Sigmoid colon (tissue), 7 donors: ENCODE measurements around the gene PLA2R1. TPM values are rescaled to one million over a fixed set of nuclear protein-coding genes. Genes with fewer than 3 reads are reported as not detected.

Source experiments
- DNase-seq: peaks from one replicate; pipeline ENCODE4 v3.0.0-alpha.2; 2019
- H3K27ac ChIP-seq, 4 donors: fragments of 200-600 bp; sonication (generic); one replicate each; pipeline ENCODE4 v1.5.1; 2016 to 2019; ENCODE audit warnings: mild to moderate bottlenecking in 1 of 4
- H3K27me3 ChIP-seq, 3 donors: fragments of 200-600 bp; sonication (generic); one replicate each; pipeline ENCODE4 v1.5.1; 2019; ENCODE audit warnings: mild to moderate bottlenecking in 1 of 3
- H3K36me3 ChIP-seq, 4 donors: fragments of 200-600 bp; sonication (generic); one replicate each; pipeline ENCODE4 v1.5.1; 2016 to 2019
- H3K4me1 ChIP-seq, 4 donors: fragments of 200-600 bp; sonication (generic); one replicate each; pipeline ENCODE4 v1.5.1; 2017 to 2019
- H3K4me3 ChIP-seq, 4 donors: fragments of 200-600 bp; sonication (generic); one replicate each; pipeline ENCODE4 v1.5.1; 2017 to 2019; ENCODE audit warnings: mild to moderate bottlenecking in 2 of 4, moderate library complexity in 1 of 4
- H3K9me3 ChIP-seq, 4 donors: fragments of 200-600 bp in 3 of 4; sonication (generic) in 3 of 4; one replicate each; pipeline versions ENCODE4 v1.5.1 to v1.6.1; 2013 to 2019
- EP300 ChIP-seq, 4 donors: sonication (generic); formaldehyde crosslinking; IDR thresholded peaks; one replicate each; pipeline ENCODE4 v1.6.1; 2017; ENCODE audit warnings: antibody characterized with exemption in 4 of 4
- POLR2A ChIP-seq, 2 donors: fragments of 450-650 bp; IDR thresholded peaks; one replicate each; pipeline ENCODE4 v1.6.1; 2016; ENCODE audit warnings: antibody characterized with exemption in 2 of 2, mild to moderate bottlenecking in 2 of 2, moderate library complexity in 2 of 2
- POLR2AphosphoS5 ChIP-seq, 4 donors: sonication (generic); formaldehyde crosslinking; IDR thresholded peaks; one replicate each; pipeline ENCODE4 v1.6.1; 2017; ENCODE audit warnings: antibody characterized with exemption in 4 of 4
- WGBS, 2 donors: extraction: QIAGEN DNeasy Blood & Tissue Kit; methylation state at CpG; one replicate each; pipeline ENCODE4 v1.1.7; 2013; 5-methylcytosine and 5-hydroxymethylcytosine counted together
- intact Hi-C: fragments of 100-400 bp; cut with DNase I; formaldehyde crosslinking; loops from one replicate; pipeline ENCODE4 v1.15.1; 2023
- polyA plus RNA-seq, 3 donors: library from polyadenylated mRNA; stranded (reverse); fragments of 200-250 nt; gene quantifications; one replicate each; pipeline ENCODE4 v1.2.3, GENCODE V29; 2013
- total RNA-seq, 4 donors: library from RNA; depleted of rRNA; stranded (reverse); fragments of >200 nt; gene quantifications; one replicate each; pipeline ENCODE4 v1.1.0, GENCODE V29; 2016
- TF ChIP-seq, protein P1 (sequence below), 4 experiments: fragments of 450-650 bp in 3 of 4; fragments of 200-600 bp in 1 of 4; IDR thresholded peaks; one replicate each; pipeline ENCODE4 v1.5.1; 2016 to 2019; ENCODE audit warnings: antibody characterized with exemption in 4 of 4, mild to moderate bottlenecking in 3 of 4, moderate library complexity in 2 of 4
- donor health status: healthy with polysubstance abuse.
- donor health status: Bipolar disorder and iron deficiency.
- donor health status: healthy.

Gene PLA2R1
- total and polyA plus RNA-seq, 7 donors: 0.23 to 19.7 (median 3.9) TPM

DNA sequence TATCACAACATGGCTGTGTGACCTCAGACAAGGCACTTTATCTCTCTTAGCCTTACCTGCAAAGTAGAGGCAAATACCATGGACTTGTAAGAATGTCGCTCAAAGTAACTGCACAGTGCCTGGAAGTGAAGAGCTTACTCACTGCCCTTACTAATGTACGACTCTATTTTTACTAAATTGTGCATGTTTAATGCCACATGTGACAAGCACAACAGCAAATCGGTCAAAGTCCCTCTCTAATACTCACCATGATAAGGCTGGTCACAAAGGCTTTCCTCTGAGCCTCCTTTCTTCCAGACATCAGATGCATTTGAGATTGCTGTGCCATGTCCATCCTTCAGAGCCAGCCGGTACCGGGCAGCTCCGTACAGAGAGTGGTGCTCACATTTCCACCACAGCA lies 164.0 kb downstream of the PLA2R1 start:
- intact Hi-C loops: no loop called here
- WGBS, 2 donors: 96 to 97% methylated on average over 6 of the region's 6 CpGs
- TF ChIP-seq, protein P1, sequence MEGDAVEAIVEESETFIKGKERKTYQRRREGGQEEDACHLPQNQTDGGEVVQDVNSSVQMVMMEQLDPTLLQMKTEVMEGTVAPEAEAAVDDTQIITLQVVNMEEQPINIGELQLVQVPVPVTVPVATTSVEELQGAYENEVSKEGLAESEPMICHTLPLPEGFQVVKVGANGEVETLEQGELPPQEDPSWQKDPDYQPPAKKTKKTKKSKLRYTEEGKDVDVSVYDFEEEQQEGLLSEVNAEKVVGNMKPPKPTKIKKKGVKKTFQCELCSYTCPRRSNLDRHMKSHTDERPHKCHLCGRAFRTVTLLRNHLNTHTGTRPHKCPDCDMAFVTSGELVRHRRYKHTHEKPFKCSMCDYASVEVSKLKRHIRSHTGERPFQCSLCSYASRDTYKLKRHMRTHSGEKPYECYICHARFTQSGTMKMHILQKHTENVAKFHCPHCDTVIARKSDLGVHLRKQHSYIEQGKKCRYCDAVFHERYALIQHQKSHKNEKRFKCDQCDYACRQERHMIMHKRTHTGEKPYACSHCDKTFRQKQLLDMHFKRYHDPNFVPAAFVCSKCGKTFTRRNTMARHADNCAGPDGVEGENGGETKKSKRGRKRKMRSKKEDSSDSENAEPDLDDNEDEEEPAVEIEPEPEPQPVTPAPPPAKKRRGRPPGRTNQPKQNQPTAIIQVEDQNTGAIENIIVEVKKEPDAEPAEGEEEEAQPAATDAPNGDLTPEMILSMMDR (IDR thresholded peaks at IDR 0.05): no peak
- TF ChIP-seq POLR2AphosphoS5 (IDR thresholded peaks at IDR 0.05): no peak
- Histone ChIP-seq H3K27me3 (peaks cover 0 to under 1% (median 0%) of the 10 kb centered on the region in 3 donors), H3K4me1 (no peaks in the 10 kb centered on the region), H3K4me3 (no peak overlapping the region), H3K9me3 (no peaks in the 10 kb centered on the region), H3K36me3 (no peaks in the 10 kb centered on the region), H3K27ac (no peak overlapping the region)
- no peak for DNase-seq

DNA sequence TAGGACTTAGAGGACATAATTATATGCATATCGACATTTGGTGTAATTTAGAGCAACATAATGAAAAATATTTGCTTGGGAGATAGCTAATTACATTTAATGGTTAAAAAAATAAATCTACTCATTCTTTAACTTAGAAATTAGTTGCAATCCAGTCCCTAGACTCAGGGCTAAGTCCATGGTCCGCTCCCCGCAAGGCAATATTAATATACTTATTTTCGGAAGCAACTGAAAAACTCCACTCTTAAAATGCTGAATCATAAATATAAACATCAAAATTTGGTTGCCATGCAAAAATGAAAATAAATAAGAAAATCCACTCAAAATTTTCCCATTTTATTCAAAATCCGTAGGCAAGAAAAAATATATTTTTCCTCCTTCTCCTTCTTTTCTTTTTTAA lies 164.7 kb downstream of the PLA2R1 start:
- intact Hi-C loops: no loop called here
- TF ChIP-seq POLR2A (IDR thresholded peaks at IDR 0.05) (no peak), POLR2AphosphoS5 (IDR thresholded peaks at IDR 0.05) (no peak), EP300 (IDR thresholded peaks at IDR 0.05) (no peak)
- TF ChIP-seq, protein P1 (IDR thresholded peaks at IDR 0.05): no peak
- Histone ChIP-seq H3K36me3 (no peaks in the 10 kb centered on the region), H3K4me1 (no peaks in the 10 kb centered on the region), H3K9me3 (no peaks in the 10 kb centered on the region), H3K27ac (no peak overlapping the region), H3K4me3 (no peak overlapping the region), H3K27me3 (no peaks in the 10 kb centered on the region)
- 96 to 98% methylated on average over 5 of the region's 5 CpGs for WGBS, 2 donors
- DNase-seq: no peak

DNA sequence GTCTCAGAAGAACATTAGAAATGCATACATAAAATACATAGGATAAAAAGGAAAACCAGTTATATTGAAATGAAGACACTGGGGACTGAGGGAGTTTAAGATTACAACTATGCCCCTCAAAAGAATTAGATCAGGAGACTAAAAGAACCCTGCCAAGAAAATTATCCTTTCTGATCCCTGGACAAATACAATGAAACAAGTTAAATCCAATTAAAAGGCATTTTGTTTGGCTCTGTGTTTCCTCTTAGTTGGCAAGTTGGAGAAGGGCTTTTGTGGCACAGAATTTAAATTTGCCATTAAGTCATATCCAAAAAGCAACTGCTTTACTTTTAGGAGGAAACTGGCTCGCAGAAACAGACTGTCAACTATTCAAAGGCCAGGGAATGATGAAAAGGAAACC lies 165.3 kb downstream of the PLA2R1 start:
- no peak for DNase-seq
- Histone ChIP-seq H3K4me3 (no peak overlapping the region), H3K36me3 (no peaks in the 10 kb centered on the region), H3K27ac (no peak overlapping the region), H3K27me3 (no peaks in the 10 kb centered on the region), H3K9me3 (no peaks in the 10 kb centered on the region), H3K4me1 (no peaks in the 10 kb centered on the region)
- TF ChIP-seq POLR2A (IDR thresholded peaks at IDR 0.05) (no peak), EP300 (IDR thresholded peaks at IDR 0.05) (no peak), POLR2AphosphoS5 (IDR thresholded peaks at IDR 0.05) (no peak)
- TF ChIP-seq, protein P1 (IDR thresholded peaks at IDR 0.05): no peak
- WGBS, 2 donors: 90 to 95% methylated on average over 1 of the region's 1 CpG
- intact Hi-C loops: no loop called here

DNA sequence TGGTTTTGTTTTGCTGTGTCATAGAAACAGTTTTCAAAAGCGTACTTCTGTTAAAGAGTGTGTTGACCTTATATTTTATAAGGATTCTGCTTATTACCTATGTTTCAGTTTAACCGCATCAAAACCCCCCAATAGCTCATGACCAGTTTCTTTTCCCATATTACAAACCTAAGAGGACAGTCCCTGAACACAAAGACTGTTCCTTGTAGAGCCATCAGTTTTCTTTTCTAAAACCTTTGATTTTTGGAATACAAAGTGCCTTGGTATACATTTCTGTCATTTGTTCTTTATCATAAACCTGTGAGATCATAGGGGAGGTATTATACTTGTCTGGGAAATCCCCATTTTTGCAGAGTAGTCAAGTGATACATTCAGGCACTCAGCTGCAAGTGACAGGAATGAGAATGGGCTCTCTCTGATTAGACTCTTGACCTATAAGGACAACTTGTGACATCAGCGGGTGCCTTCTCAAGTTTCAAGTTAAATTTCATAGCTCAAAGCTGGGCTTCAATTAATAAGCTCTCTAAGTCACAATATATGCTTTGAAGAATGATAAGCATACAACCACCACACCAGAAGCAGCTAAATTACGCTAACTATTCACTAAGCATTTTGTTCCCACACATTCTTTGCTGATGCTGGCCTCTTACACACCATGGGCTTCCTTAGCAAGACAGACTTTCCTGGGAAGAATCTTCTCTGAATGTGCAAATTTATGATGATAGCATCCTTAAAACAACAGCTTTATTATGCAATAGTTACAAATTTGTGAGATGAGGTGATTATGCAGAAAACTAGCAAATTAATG lies 167.0 kb downstream of the PLA2R1 start:
- Histone ChIP-seq H3K9me3 (no peaks in the 10 kb centered on the region), H3K27me3 (no peaks in the 10 kb centered on the region), H3K36me3 (no peaks in the 10 kb centered on the region), H3K4me3 (no peak overlapping the region), H3K27ac (no peak overlapping the region), H3K4me1 (no peaks in the 10 kb centered on the region)
- DNase-seq: no peak
- intact Hi-C loops: no loop called here
- TF ChIP-seq POLR2A (IDR thresholded peaks at IDR 0.05) (no peak), EP300 (IDR thresholded peaks at IDR 0.05) (no peak)
- 60 to 70% methylated on average over 4 of the region's 4 CpGs for WGBS, 2 donors

DNA sequence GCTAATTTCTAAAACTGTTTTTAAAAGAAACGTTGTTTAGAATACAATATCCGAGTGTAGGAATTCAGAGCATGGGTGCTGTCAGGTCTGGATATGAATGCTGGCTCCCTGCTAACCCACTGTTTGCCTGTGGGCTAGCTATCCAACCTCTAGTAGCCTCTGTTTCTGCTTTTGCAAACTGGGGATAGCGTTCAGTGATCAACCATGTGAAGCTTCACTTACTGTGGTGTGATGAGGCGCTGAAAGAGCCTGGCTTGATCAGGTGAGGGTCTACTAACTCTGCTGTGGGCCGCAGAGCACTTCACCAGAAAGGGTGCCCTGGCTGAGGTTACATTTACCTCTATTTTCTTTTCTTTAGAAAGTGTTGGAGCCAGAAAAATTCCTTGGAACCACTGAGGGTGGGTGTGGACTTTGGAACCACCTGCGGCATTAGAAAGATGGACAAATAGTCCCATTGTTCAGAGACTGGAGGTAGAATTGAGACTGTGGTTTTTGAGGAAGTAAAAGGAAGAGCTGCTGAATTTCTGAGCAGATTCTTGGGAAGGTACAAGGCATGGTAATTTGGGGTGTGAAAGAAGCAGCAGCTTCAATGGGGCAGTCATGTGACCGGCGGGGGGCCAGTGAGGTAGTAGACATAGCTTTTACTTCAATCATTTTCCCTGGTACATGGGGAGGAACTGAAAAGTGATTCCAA lies 168.1 kb downstream of the PLA2R1 start:
- H3K27ac ChIP-seq: no peak overlapping the region
- H3K27me3 ChIP-seq: no peaks in the 10 kb centered on the region
- DNase-seq: no peak
- no peak for TF ChIP-seq EP300 (IDR thresholded peaks at IDR 0.05)
- H3K9me3 ChIP-seq: no peaks in the 10 kb centered on the region
- H3K4me1 ChIP-seq: no peaks in the 10 kb centered on the region
- 80 to 86% methylated on average over 8 of the region's 8 CpGs for WGBS, 2 donors
- no peaks in the 10 kb centered on the region for H3K36me3 ChIP-seq
- intact Hi-C loops: no loop called here
- no peak overlapping the region for H3K4me3 ChIP-seq
